Naive thymus-derived CD8-positive, alpha-beta T cell (primary cell): ENCODE results near the gene NRXN2. TPM values are rescaled to one million over a fixed set of nuclear protein-coding genes. Genes with fewer than 3 reads are reported as not detected.

Source experiments
- ATAC-seq, 2 donors: fragments of 150-1000 bp; cut with Tn5 transposase in 1 of 2; sonication (Bioruptor Pico), chemical (Tn5 transposase) in 1 of 2; 1 replicate in 1 of 2; 2 replicates in 1 of 2; pipeline ENCODE4 v1.10.0; 2021; ENCODE audit warnings: mild to moderate bottlenecking in 2 of 2, moderate library complexity in 2 of 2
- POLR2A ChIA-PET: fragments of 350-600 bp; sonication (Branson Sonifier 250); formaldehyde crosslinking; loops from one replicate; lab custom pipeline; 2021; ENCODE audit warnings: antibody characterized with exemption; lab: Charles Lee
- DNase-seq, 10 donors: peaks; one replicate each; pipeline versions ENCODE4 v3.0.0 to v3.0.0-alpha.2; 2020 to 2022
- H3K27ac Mint-ChIP-seq, 10 donors: one replicate each; pipeline ENCODE4 v1.8.0; 2020 to 2022; ENCODE audit warnings: mild to moderate bottlenecking in 10 of 10, mixed read lengths in 10 of 10, moderate library complexity in 4 of 10, inconsistent platforms in 1 of 10
- H3K27me3 Mint-ChIP-seq, 5 donors: one replicate each; pipeline ENCODE4 v1.8.0; 2021 to 2022; ENCODE audit warnings: mixed read lengths in 5 of 5
- H3K36me3 Mint-ChIP-seq, 3 donors: one replicate each; pipeline ENCODE4 v1.8.0; 2020 to 2022; ENCODE audit warnings: mixed read lengths in 3 of 3, mild to moderate bottlenecking in 2 of 3, inconsistent platforms in 1 of 3
- H3K4me1 Mint-ChIP-seq, 4 donors: one replicate each; pipeline ENCODE4 v1.8.0; 2021 to 2022; ENCODE audit warnings: mixed read lengths in 4 of 4
- H3K4me3 Mint-ChIP-seq, 10 donors: one replicate each; pipeline ENCODE4 v1.8.0; 2020 to 2022; ENCODE audit warnings: mild to moderate bottlenecking in 10 of 10, mixed read lengths in 10 of 10, moderate library complexity in 6 of 10, inconsistent platforms in 1 of 10
- H3K9me3 Mint-ChIP-seq, 9 donors: one replicate each; pipeline ENCODE4 v1.8.0; 2020 to 2022; ENCODE audit warnings: mixed read lengths in 9 of 9, mild to moderate bottlenecking in 3 of 9, inconsistent platforms in 1 of 9, moderate library complexity in 1 of 9
- polyA plus RNA-seq, 3 donors: library from polyadenylated mRNA; unstranded; fragments of 300-500 nt; fragmentation: Illumina TruSeq; gene quantifications; one replicate each; pipeline ENCODE4 v1.2.3, GENCODE V29; 2021
- total RNA-seq, 8 experiments: library from RNA in 2 of 8; stranded (reverse) in 2 of 8; gene quantifications; one replicate each; pipeline ENCODE4 v1.2.3 and lab custom pipeline; 2021 to 2026

The NRXN2 gene
- total and polyA plus RNA-seq, 5 experiments from 2014 or later, result 0.21 TPM; not detected in 4

- H3K27ac Mint-ChIP-seq, result no peak overlapping the region
- H3K36me3 Mint-ChIP-seq, result no peaks in the 10 kb centered on the region
- peaks cover 0 to 8% (median 0%) of the 10 kb centered on the region in 5 donors for H3K27me3 Mint-ChIP-seq
- peak overlapping the region in 1 of 10 donors; percentile 38 for H3K4me3 Mint-ChIP-seq
- DNase-seq, result no peak
- POLR2A ChIA-PET, result no interaction called here
- ATAC-seq, result no peak
- peaks cover 10 to 22% (median 14%) of the 10 kb centered on the region in 4 donors for H3K4me1 Mint-ChIP-seq
- no peaks in the 10 kb centered on the region for H3K9me3 Mint-ChIP-seq
These were observed 115.0 kb downstream of the NRXN2 start for GRCh38 chr11:64608046-64608445.

- Mint-ChIP-seq H3K27ac (no peak overlapping the region), H3K36me3 (no peaks in the 10 kb centered on the region), H3K4me1 (peaks cover 9 to 19% (median 13%) of the 10 kb centered on the region in 4 donors), H3K27me3 (peaks cover 0 to 8% (median 0%) of the 10 kb centered on the region in 5 donors), H3K9me3 (no peaks in the 10 kb centered on the region), H3K4me3 (peak overlapping the region in 1 of 10 donors; percentile 12)
- ATAC-seq (no peak), DNase-seq (no peak)
- POLR2A ChIA-PET, result no interaction called here
These were observed 115.5 kb downstream of the NRXN2 start for GRCh38 chr11:64607381-64607985.

GRCh38 chr11:64606796-64607380 lies 116.1 kb downstream of the NRXN2 start:
- POLR2A ChIA-PET, result no interaction called here
- H3K4me1 Mint-ChIP-seq, result peaks cover 4 to 13% (median 8%) of the 10 kb centered on the region in 4 donors
- no peak overlapping the region for H3K27ac Mint-ChIP-seq
- H3K27me3 Mint-ChIP-seq, result peaks cover 0 to 8% (median 0%) of the 10 kb centered on the region in 5 donors
- no peaks in the 10 kb centered on the region for H3K36me3 Mint-ChIP-seq
- H3K9me3 Mint-ChIP-seq, result no peaks in the 10 kb centered on the region
- H3K4me3 Mint-ChIP-seq, result peak overlapping the region in 1 of 10 donors; percentile 12
- ATAC-seq (no peak), DNase-seq (no peak)

- no peaks in the 10 kb centered on the region for H3K9me3 Mint-ChIP-seq
- H3K27ac Mint-ChIP-seq, result no peak overlapping the region
- POLR2A ChIA-PET, result no interaction called here
- H3K36me3 Mint-ChIP-seq, result no peaks in the 10 kb centered on the region
- ATAC-seq (no peak), DNase-seq (no peak)
- peaks cover 0 to 8% (median 0%) of the 10 kb centered on the region in 5 donors for H3K27me3 Mint-ChIP-seq
- peaks cover 0 to 7% (median 4%) of the 10 kb centered on the region in 4 donors for H3K4me1 Mint-ChIP-seq
- no peak overlapping the region for H3K4me3 Mint-ChIP-seq
These were observed 117.1 kb downstream of the NRXN2 start for GRCh38 chr11:64605656-64606585.

DNA sequence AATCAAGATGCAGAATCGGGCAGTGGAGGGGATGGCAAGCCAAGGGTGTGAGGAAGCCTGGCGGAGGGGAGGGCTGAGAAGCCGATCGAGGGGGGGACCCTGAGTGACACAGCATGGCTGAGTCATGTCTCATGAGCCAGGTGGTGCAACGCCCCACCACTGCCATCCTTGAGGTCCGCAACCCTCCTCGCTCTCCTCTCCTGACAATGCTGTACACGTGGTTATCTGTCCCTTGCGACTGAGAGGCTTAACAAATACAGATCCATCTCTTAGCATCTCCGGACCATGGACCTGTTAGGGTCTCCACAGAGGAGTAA lies 117.8 kb downstream of the NRXN2 start:
- ATAC-seq, result no peak
- Mint-ChIP-seq H3K27ac (no peak overlapping the region), H3K9me3 (no peaks in the 10 kb centered on the region), H3K4me3 (no peak overlapping the region), H3K27me3 (peaks cover 0 to 8% (median 0%) of the 10 kb centered on the region in 5 donors), H3K36me3 (no peaks in the 10 kb centered on the region), H3K4me1 (peaks cover 0 to 6% (median 4%) of the 10 kb centered on the region in 4 donors)
- DNase-seq, result no peak
- POLR2A ChIA-PET, result no interaction called here

DNA sequence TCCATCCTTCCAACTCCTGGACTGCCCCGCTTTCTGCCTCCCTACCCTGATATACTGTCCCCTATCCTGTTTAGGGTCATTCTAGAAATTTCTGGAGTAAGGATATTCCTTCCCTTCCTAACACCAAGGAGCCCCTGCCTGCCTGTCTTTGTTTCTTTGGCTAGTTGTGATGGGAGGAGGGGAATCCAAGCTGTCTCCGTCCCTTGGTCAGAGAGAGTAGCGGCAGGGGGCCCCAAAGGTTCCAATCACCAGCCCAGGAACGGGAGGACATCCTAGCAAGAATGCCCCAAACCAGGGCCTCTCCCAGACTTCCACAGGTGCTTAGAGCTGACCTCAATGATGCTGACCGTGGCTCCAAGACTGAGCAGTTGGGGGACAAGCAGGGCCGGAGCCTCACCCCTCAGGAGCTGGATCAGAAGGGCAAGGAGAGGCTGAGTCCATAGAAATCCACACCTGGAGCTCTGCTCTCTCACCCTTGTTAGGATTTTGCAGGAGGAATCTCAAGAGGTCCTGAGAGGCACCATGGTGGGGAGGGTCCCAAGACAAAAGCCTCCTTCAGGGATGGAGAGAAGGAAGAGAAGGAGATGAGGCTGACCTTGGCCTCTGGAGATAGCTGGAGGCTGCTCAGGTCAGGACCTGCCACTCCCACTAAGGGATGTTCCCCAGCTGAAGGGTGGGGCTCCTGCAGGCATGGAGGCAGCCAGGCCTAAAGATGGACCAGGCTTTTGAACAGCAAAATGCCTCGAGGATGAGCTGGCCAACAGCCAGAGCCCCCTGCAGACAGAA lies 118.3 kb downstream of the NRXN2 start:
- POLR2A ChIA-PET, result no interaction called here
- no peaks in the 10 kb centered on the region for H3K36me3 Mint-ChIP-seq

GRCh38 chr11:64603411-64604110 lies 119.4 kb downstream of the NRXN2 start:
- no peak for ATAC-seq
- peaks cover 0 to 3% (median 0%) of the 10 kb centered on the region in 4 donors for H3K4me1 Mint-ChIP-seq
- peaks cover 0 to 8% (median 0%) of the 10 kb centered on the region in 5 donors for H3K27me3 Mint-ChIP-seq
- H3K9me3 Mint-ChIP-seq, result no peaks in the 10 kb centered on the region
- no peak overlapping the region for H3K4me3 Mint-ChIP-seq
- H3K27ac Mint-ChIP-seq, result no peak overlapping the region
- no peaks in the 10 kb centered on the region for H3K36me3 Mint-ChIP-seq
- POLR2A ChIA-PET, result no interaction called here
- DNase-seq, result no peak

More for the DNA sequence above, 118.3 kb downstream of the NRXN2 start:
- H3K4me1 Mint-ChIP-seq, result peaks cover 0 to 3% (median under 1%) of the 10 kb centered on the region in 4 donors
- H3K4me3 Mint-ChIP-seq, result no peak overlapping the region
- H3K9me3 Mint-ChIP-seq, result no peaks in the 10 kb centered on the region
- ATAC-seq (no peak), DNase-seq (no peak)
- peaks cover 0 to 8% (median 0%) of the 10 kb centered on the region in 5 donors for H3K27me3 Mint-ChIP-seq
- peak overlapping the region in 1 of 10 donors; percentile 67 for H3K27ac Mint-ChIP-seq

DNA sequence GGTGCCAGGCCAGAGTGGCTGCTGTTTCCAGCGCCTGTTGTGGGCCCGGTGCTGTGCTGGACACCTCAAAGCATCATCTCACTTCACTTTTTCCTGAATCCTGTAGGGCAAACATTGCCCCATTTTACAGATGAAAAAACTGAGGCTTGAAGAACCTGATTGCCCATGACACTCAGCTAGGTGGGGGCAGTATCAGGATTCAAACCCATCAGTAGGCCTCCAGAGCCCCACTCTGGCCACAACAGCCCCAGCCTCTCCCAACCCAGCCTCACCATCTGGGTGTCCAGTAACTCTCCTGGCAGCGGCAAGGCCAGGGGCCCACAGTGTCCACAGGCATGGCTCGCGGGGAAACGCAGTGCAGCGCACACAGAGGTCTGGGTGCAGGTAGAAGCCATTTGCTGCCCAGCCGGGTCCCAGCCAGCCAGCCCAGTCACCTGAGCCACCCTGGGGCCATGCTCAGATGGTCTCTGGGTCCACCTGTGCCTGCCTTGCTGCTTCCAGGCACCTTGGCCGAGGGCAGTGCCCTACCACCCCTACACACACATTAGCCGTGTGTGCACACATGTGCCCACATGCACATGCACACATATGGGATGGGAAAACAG lies 120.4 kb downstream of the NRXN2 start:
- Mint-ChIP-seq H3K27me3 (peaks cover 0 to 8% (median 2%) of the 10 kb centered on the region in 5 donors), H3K9me3 (no peaks in the 10 kb centered on the region), H3K27ac (peak overlapping the region in 1 of 10 donors; percentile 53), H3K4me1 (peaks cover 0 to 3% (median 0%) of the 10 kb centered on the region in 4 donors), H3K36me3 (no peaks in the 10 kb centered on the region), H3K4me3 (no peak overlapping the region)
- POLR2A ChIA-PET, result no interaction called here
- DNase-seq (no peak), ATAC-seq (no peak)

DNA sequence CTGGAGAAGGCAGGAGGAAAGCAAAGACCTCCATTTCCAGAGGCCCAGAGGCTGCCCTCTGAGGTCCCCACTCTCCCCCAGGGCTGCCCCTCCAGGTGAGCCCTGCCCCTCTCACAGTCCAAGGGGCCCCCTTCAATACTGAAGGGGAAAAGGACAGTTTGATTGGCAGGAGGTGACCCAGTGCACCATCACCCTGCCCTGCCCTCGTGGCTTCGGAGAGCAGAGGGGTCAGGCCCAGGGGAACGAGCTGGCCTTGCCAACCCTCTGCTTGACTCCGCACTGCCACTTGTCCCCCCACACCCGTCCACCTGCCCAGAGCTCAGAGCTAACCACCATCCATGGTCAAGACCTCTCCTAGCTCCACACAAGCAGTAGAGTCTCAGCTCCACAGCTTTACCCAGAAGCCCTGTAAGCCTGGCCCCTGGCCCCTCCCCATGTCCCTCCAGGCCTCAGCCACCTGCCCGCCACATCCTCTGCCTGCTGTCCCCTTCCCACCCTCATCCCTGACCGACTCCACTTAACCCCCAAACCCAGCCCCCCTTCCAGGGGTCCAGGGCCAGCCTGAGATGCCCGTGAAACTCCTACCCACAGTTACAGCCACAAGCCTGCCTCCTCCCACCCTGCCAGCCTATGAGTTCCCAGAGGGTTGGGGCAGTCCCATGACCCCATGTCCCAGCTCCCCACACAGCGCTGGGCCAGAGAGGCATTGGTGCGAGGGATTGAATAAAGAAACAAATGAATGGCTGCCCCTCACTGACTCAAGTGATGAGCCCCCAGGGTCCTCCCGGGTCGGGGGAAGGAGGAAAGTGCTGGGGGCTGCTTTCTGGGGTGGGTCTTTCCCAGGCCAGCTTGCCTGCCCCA lies 121.2 kb downstream of the NRXN2 start:
- DNase-seq, result no peak
- Mint-ChIP-seq H3K4me3 (no peak overlapping the region), H3K27ac (no peak overlapping the region), H3K9me3 (no peaks in the 10 kb centered on the region), H3K4me1 (peaks cover 0 to 1% (median 0%) of the 10 kb centered on the region in 4 donors), H3K36me3 (no peaks in the 10 kb centered on the region), H3K27me3 (peaks cover 0 to 9% (median 8%) of the 10 kb centered on the region in 5 donors)
- POLR2A ChIA-PET, result no interaction called here
- no peak for ATAC-seq

DNA sequence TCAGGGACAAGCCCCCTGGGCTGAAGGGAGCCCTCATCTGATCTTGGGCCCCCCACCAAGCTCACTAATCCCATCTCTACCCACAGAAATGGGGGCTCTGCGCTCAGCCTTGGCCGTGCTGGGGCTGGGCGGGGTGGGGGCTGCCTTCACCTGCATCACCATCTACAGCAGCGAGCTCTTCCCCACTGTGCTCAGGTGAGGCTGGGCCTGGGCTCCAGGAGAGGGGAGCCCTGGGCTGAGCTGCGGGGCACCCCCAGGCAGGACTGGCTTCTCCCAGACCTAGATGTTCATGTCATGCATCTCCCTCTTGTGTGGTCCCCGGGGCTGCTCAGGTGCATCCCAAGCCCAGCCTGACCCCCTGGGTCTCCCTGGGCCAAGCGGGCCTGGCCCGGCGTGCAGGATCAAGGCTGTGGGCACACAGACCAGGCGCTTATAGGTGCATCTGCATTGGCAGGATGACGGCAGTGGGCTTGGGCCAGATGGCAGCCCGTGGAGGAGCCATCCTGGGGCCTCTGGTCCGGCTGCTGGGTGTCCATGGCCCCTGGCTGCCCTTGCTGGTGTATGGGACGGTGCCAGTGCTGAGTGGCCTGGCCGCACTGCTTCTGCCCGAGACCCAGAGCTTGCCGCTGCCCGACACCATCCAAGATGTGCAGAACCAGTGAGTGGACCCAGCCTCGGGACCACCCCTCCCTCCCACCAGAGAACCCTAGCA lies 122.6 kb downstream of the NRXN2 start:
- Mint-ChIP-seq H3K9me3 (no peaks in the 10 kb centered on the region), H3K4me1 (peaks cover 0 to 1% (median 0%) of the 10 kb centered on the region in 4 donors), H3K4me3 (no peak overlapping the region), H3K36me3 (no peaks in the 10 kb centered on the region), H3K27ac (no peak overlapping the region), H3K27me3 (peaks cover 0 to 9% (median 5%) of the 10 kb centered on the region in 5 donors)
- DNase-seq (no peak), ATAC-seq (no peak)
- POLR2A ChIA-PET, result no interaction called here
